HEK293T (cell line): Measurements from ENCODE around the gene ESD.

ENCODE experiments used
- ARNT ChIP-seq: fragments of 450-650 bp; IDR thresholded peaks from 2 replicates; pipeline ENCODE4 v1.6.1; 2017; ENCODE audit warnings: mild to moderate bottlenecking
- BHLHE40 ChIP-seq: fragments of 450-650 bp; IDR thresholded peaks from 2 replicates; pipeline ENCODE4 v1.6.1; 2016; ENCODE audit warnings: mild to moderate bottlenecking, moderate library complexity, borderline replicate concordance
- FOXK2 ChIP-seq: fragments of 450-650 bp; IDR thresholded peaks from 2 replicates; pipeline ENCODE4 v1.6.1; 2016; ENCODE audit warnings: mild to moderate bottlenecking
- SUZ12 ChIP-seq: fragments of 450-650 bp; IDR thresholded peaks from 2 replicates; pipeline ENCODE4 v1.6.1; 2016; ENCODE audit warnings: mild to moderate bottlenecking

GRCh38 chr13:46796515-46797474, at the start of gene ESD:
- TF ChIP-seq FOXK2, result no peak
- no peak for TF ChIP-seq ARNT
- TF ChIP-seq SUZ12, result no peak
- TF ChIP-seq BHLHE40, result no peak
